GM19238 (cell line): Measurements from ENCODE around the gene DGKG.

ENCODE experiments used
- DNase-seq: peaks from one replicate; pipeline ENCODE4 v3.0.0; 2011; ENCODE audit warnings: low spot score; ENCODE audit not compliant: insufficient read length

Gene DGKG

GRCh38 chr3:186149319-186149960 is 212.6 kb downstream of the DGKG start:
- no peak for DNase-seq

GRCh38 chr3:186144257-186144656 is 217.8 kb downstream of the DGKG start:
- DNase-seq: no peak

DNA sequence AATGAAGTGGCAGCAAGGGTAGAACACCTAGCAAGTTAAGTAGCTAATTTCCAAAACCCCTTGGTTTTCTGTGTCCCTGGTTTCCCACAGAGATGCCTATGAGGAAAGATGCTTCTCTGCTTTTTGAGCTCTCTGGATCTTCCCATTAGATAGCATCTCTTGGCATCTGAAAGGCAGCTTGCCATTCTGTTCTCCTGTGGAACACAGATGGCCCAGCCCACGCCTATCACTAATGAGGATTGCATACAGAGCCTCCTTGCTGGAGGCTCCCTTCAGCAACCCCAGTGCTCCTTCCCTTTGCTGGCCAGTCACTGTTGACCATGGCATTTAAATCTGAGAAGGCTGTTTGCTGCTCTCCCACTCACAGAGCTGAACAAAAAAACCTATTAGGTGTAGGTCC is 218.8 kb downstream of the DGKG start:
- DNase-seq: no peak

- DNase-seq: no peak
Observed at GRCh38 chr3:186142393-186142932, 219.6 kb downstream of the DGKG start.

DNA sequence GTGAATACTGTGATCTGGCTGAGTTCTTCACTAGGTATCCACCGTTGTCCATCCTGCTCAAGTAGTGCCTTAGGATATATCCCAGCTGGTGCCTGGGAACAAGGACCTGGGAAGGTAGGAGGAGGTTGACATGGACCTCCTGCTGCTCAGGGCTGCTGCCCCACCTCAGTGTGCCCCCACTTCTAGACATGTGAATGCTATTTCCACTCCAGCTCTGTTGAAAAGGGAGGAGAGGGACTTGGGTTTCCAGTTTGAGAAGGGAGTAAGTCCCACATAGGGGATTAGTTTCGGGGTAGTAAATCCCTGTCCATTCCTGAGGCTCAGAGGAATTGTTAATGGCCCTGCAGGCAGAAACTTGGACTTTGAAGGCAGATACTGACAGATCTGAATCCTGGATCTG is 220.2 kb downstream of the DGKG start:
- no peak for DNase-seq

DNA sequence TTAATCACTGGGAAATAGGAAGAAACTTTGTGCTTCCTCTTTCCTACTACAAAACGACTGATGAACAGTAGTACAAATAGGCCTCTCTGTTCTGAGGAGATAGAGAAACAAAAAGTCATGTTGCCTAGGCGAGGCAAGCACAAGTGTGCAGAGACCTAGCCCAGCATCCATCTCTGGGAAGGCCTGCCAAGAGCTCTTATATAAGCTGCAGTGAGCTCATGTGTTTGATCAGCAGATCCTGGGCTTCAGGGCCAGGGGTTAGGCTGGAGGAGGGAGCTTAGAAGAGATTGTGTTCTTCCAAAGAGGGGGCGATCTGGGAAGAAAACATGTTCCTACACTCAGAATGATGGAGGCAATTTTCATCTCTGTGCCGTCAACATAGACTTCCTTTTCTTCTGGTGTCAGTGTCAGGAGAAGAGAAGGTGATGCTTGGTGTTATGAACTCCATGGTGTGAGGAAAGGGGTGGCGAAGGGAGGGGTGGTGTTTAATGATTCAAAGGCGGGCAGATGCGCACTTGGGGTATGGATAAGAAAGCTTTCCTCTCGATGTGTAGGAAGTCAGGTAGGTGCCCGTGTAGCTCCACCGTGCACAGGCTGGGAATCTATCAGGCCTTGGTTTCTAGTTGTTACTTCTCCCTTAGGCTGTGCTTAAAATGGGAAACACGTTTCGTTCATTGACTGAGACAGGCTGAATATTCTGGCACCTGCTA is 223.6 kb downstream of the DGKG start:
- DNase-seq: no peak

DNA sequence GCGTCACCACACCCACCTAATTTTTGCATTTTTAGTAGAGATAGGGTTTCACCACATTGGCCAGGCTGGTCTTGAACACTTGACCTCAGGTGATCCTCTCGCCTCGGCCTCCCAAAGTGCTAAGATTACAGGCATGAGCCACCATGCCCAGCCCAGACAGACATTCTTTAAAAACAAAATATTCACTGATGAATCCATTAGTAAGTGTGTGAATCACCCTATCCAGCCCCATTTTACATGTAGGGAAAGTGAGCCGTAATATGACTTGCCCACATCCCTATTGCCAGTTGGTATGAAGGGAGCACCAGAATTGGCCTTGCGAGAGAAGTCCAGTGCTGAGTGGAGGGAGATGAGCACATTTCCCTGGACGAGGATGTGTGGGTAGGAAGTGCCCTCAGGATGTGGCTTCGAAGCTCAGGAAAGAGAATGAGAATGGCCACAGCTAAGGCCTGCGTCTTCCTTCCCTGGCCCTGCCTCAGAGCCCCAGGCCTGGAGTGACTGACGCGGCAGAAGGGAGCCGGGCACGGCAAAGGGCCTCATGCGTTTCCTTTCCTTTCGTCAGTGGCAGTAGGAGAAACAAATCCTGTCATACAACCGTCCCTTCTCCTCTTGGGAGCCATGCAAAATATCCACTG is 224.9 kb downstream of the DGKG start:
- no peak for DNase-seq

GRCh38 chr3:186133980-186134379 is 228.1 kb downstream of the DGKG start:
- no peak for DNase-seq

GRCh38 chr3:186132487-186132886 is 229.5 kb downstream of the DGKG start:
- DNase-seq: no peak

- no peak for DNase-seq
Observed at GRCh38 chr3:186129206-186129605, 232.8 kb downstream of the DGKG start.

GRCh38 chr3:186128158-186128557 is 233.9 kb downstream of the DGKG start:
- no peak for DNase-seq

DNA sequence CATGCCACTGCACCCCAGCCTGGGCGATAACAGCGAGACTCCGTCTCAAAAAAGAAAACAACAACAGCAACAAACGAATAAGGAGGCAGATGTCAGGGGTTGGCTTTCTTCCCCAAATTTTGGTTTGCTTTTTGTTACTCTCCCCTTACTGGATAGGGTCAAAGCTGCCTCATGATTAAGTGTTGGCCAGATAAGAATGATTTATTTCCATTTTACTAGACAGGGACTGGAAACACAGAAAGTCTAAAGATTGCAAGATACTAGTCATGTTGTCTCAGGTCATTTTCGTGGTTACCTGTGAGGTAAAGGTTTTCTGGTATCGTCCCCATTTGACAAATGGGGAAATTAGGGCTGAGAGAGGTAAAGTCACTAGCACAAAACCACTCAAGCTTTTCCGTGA is 234.6 kb downstream of the DGKG start:
- DNase-seq: no peak

GRCh38 chr3:186125118-186125517 is 236.9 kb downstream of the DGKG start:
- DNase-seq: no peak

DNA sequence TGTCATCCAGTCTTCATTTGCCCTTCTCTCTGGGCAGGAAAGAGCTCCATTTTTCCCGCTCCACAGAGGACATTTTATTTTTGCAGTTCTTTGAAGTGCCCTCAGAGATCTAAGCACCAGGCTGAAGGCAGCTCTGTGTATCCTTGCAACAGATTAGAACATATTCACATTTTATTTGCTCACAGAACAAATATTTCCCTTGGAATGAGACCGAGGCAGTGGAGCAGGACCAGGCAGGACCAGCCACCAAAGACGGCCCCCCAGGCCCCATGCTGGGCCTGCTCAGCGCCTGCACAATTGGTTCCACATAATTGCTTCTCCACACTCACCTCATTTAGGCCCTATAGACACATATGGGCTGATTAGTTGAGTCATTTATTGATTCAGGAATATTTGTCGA is 237.4 kb downstream of the DGKG start:
- DNase-seq: no peak

DNA sequence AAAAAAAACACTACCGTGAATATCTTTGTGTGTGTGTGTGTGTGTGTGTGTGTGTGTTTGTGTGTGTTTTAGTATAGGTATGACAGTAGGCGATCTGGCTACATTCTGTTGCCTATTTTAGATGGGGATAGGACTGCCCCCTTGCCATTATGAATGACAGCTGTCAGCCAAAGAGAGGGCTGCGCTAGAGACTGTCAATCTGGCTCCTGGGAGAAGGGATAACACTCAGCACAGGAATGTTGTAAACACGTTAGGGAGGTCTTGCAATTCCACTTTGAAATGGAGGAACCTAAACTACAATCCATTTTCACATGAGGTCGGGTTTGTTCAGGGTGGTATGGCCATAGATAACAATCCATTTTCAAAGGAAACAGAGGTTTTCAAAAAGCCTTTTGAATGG is 239.0 kb downstream of the DGKG start:
- no peak for DNase-seq

DNA sequence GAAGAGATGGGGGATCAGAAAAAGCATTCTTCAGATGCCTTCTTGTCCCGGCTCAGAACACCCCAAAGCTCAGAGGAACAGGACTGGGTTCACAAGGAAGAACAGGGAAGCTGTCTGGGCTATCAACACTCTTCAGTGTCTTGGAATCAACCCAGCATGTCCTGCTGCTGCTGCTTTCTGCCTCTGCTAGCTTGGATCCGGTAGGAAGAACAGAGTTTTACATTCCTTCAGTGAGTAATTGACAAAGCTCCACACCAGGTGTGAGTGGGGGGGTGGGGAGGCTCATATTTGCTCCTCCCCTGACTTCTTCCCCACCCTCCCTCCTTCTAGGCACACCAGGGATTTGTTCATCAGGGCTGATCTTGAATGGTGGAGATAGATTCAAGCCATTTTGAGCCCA is 240.1 kb downstream of the DGKG start:
- DNase-seq: no peak

- no peak for DNase-seq
Observed at GRCh38 chr3:186121278-186121677, 240.8 kb downstream of the DGKG start.

DNA sequence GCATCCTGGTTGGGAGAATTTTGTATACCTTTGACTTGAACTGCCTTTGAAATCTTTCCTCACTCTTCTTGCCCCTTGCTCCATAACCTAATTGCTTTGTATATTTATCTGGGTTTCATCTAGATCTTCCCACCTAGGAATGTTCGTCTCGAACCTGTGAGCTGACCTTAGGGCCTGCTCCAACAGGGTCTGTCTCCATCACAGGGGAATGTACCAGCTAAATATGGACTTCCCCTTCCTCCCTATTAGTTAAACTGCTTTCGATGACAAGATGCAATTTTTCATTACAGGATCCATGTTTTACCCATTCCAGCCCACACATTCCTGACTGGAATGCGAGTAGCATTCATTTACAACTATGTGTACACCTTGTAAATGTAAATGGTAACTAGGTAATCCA is 242.5 kb downstream of the DGKG start:
- DNase-seq: no peak

DNA sequence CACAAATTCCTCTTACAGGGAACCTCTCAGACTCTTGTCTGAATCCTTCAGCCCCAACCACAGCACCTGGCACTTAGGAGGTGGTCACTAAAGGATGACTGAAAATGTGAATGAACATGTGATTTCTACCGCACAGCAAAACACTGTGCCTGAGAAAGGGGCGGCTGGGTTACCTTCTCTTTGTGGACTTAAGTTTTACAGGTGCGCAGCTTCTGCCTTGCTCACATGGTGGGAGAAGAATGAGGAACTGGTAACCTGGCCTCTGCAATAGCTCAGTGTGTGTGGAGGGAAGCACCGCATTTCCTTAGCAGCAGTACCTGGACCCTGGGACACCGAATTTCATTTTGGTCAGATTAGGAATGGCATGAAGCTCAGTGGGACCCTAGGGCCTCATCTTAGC is 243.3 kb downstream of the DGKG start:
- DNase-seq: no peak

DNA sequence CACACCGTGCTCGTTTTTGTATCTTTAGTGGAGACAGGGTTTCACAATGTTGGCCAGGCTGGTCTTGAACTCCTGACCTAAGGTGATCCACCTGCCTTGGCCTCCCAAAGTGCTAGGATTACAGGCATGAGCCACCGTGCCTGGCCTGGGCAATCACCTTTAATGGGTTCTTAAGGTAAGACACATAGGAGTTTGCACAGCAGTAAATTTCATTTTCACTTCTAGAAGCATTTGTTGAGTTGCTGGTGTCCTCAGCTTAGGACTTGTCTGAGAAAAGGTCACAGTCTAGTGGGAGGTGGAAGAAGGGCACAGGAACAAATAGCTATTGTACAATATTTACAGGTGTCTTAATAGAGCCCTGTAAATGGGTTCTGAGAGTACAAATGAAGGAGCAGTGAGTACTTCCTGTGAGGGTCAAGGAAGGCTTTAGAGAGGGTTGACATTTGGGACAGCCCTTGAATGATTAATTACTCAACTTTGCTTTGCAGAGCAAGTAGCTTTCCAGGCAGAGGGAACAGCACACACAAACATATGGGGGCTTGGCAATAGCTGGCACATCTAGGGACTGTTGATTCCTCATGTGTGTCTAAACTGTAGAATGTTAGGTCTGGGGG is 244.4 kb downstream of the DGKG start:
- DNase-seq: no peak

- no peak for DNase-seq
Observed at GRCh38 chr3:186115239-186115996, 246.6 kb downstream of the DGKG start.
